ENCODE results near the gene PHACTR1. TPM values are rescaled to one million over a fixed set of nuclear protein-coding genes. Genes with fewer than 3 reads are reported as not detected.

Gene PHACTR1
- total and polyA plus RNA-seq, 7 donors = 0.04 to 3.0 (median 0.85) TPM

DNA sequence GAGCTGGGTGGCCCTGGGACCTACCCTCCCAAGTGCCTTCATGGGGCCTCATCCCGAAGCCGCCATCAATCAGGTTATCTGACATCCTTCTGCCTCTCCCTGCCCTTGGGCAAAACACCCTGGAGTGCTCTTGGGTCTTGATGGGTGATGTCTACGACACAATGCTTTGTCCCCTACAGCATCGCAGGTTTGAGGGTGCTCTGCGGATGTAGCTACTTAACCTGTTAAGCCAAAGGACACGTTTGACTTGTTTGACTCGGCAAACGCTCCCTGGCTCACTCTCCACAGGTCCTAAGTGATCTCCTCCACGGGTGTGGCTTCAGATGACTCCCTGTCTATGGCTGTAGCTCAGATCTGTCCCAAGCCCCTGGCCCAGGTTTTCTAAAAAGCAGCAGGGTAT is 576.2 kb downstream of the PHACTR1 start:
- no peaks in the 10 kb centered on the region for H3K9me3 ChIP-seq
- H3K27ac ChIP-seq = no peak overlapping the region
- TF ChIP-seq CTCF (IDR thresholded peaks at IDR 0.05) = no peak
- DNase-seq (no peak), ATAC-seq (no peak)
- H3K36me3 ChIP-seq (ENCODE audit: insufficient read depth in 1 of 2, low read depth in 1 of 2) = peaks cover 0 to 41% of the 10 kb centered on the region in 2 donors
- H3K4me1 ChIP-seq = no peaks in the 10 kb centered on the region
- no peak overlapping the region for H3K4me3 ChIP-seq
- intact Hi-C loops (cut with DNase I) = no loop called here
- WGBS, 3 donors = 92 to 94% (median 93%) methylated on average over 9 of the region's 9 CpGs
- no peaks in the 10 kb centered on the region for H3K27me3 ChIP-seq (ENCODE audit: insufficient read depth in 3 of 3, low read length in 2 of 3)

DNA sequence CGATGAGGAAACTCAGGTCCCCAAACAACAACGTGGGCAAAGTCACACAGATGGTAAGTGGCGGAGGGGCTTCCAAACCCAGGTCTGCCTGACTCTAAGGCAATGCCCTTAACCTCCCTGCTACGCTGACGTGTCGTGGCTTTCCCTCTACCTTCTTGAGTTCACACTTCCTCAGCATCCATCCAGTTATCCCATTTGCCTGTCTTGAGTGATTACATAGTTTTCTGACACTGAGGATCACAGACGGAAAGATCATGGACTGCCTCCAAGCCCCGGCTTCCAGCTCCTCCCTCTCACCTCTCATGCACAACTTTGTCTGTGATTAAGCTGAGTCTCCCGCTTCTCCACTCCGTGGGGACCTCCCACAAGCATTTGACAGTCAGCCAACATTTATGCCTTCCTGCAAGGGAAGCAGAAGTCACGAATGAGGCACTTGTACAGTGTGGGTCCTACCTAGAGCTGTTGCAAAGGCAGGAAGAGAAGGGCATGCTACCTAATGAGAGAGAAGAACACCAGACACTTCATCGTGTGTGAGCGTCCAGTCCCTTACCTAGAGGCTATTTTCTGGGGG is 578.0 kb downstream of the PHACTR1 start:
- Histone ChIP-seq H3K27me3 (ENCODE audit: insufficient read depth in 3 of 3, low read length in 2 of 3) (no peaks in the 10 kb centered on the region), H3K4me3 (no peak overlapping the region), H3K36me3 (ENCODE audit: insufficient read depth in 1 of 2, low read depth in 1 of 2) (peaks cover 0 to 47% of the 10 kb centered on the region in 2 donors), H3K27ac (no peak overlapping the region), H3K9me3 (no peaks in the 10 kb centered on the region), H3K4me1 (no peaks in the 10 kb centered on the region)
- ATAC-seq (no peak), DNase-seq (no peak)
- intact Hi-C loops (cut with DNase I) = no loop called here
- 81 to 86% (median 82%) methylated on average over 13 of the region's 13 CpGs for WGBS, 3 donors
- TF ChIP-seq CTCF (IDR thresholded peaks at IDR 0.05) = no peak

- Histone ChIP-seq H3K27me3 (ENCODE audit: insufficient read depth in 3 of 3, low read length in 2 of 3) (no peaks in the 10 kb centered on the region), H3K4me3 (no peak overlapping the region), H3K36me3 (ENCODE audit: insufficient read depth in 1 of 2, low read depth in 1 of 2) (peaks cover 0 to 52% of the 10 kb centered on the region in 2 donors), H3K4me1 (no peaks in the 10 kb centered on the region), H3K27ac (no peak overlapping the region), H3K9me3 (no peaks in the 10 kb centered on the region)
- TF ChIP-seq CTCF (IDR thresholded peaks at IDR 0.05) = no peak
- 94 to 98% (median 95%) methylated on average over 11 of the region's 11 CpGs for WGBS, 3 donors
- ATAC-seq (no peak), DNase-seq (no peak)
- intact Hi-C loops (cut with DNase I) = no loop called here
These were observed 579.0 kb downstream of the PHACTR1 start for GRCh38 chr6:13295576-13295975.

GRCh38 chr6:13296536-13296997 is 580.0 kb downstream of the PHACTR1 start:
- H3K4me1 ChIP-seq = no peaks in the 10 kb centered on the region
- 95 to 96% (median 96%) methylated on average over 9 of the region's 9 CpGs for WGBS, 3 donors
- no peaks in the 10 kb centered on the region for H3K9me3 ChIP-seq
- H3K4me3 ChIP-seq = no peak overlapping the region
- peaks cover 0 to 57% of the 10 kb centered on the region in 2 donors for H3K36me3 ChIP-seq (ENCODE audit: insufficient read depth in 1 of 2, low read depth in 1 of 2)
- intact Hi-C loops (cut with DNase I) = no loop called here
- H3K27me3 ChIP-seq (ENCODE audit: insufficient read depth in 3 of 3, low read length in 2 of 3) = no peaks in the 10 kb centered on the region
- no peak overlapping the region for H3K27ac ChIP-seq
- ATAC-seq = no peak
- no peak for DNase-seq
- no peak for TF ChIP-seq CTCF (IDR thresholded peaks at IDR 0.05)

DNA sequence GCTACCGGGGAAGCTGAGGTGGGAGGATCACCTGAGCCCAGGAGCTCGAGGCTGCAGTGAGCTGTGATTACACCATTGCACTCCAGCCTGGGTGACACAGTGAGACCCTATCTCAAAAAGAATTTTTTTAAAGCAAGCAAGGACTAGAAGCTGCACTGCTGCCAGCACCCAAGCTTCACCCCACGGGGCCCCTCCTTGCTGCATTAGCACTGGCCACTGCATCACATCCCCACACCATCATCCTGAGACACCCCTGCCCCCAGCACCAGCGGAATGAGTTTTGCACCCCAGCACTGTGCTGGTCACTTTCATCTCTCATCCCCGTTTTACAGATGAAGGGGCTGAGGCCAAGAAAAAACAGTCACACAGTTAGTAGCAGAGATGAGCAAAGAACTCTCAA is 580.8 kb downstream of the PHACTR1 start:
- Histone ChIP-seq H3K4me1 (peaks cover 3% of the 10 kb centered on the region), H3K27ac (no peak overlapping the region), H3K4me3 (no peak overlapping the region), H3K9me3 (no peaks in the 10 kb centered on the region), H3K27me3 (ENCODE audit: insufficient read depth in 3 of 3, low read length in 2 of 3) (no peaks in the 10 kb centered on the region), H3K36me3 (ENCODE audit: insufficient read depth in 1 of 2, low read depth in 1 of 2) (peaks cover 0 to 54% of the 10 kb centered on the region in 2 donors)
- intact Hi-C loops (cut with DNase I) = no loop called here
- no peak for TF ChIP-seq CTCF (IDR thresholded peaks at IDR 0.05)
- ATAC-seq = no peak
- WGBS, 3 donors = 97 to 98% (median 97%) methylated on average over 5 of the region's 5 CpGs
- DNase-seq = no peak
